T-helper 1 cell treated with Interleukin-12 subunit alpha and Interleukin-12 subunit beta and Interleukin-4 antibody, amounts not matched to agents 30 μg/mL and 1 μg/mL, for 36 hours (primary cell): ENCODE data around the gene POLR2E.
A peak's percentile ranks its signal among the peaks of the same experiment; 100 is the strongest.

ENCODE experiments used
- H3K27ac Mint-ChIP-seq: one replicate; pipeline ENCODE4 v1.8.0; 2021; ENCODE audit warnings: mild to moderate bottlenecking, mixed read lengths
- H3K27me3 Mint-ChIP-seq: one replicate; pipeline ENCODE4 v1.8.0; 2021; ENCODE audit warnings: low read depth, mixed read lengths
- H3K36me3 Mint-ChIP-seq: one replicate; pipeline ENCODE4 v1.8.0; 2021; ENCODE audit warnings: low read depth, mixed read lengths
- H3K4me1 Mint-ChIP-seq: one replicate; pipeline ENCODE4 v1.8.0; 2021; ENCODE audit warnings: low read depth, mixed read lengths
- H3K4me3 Mint-ChIP-seq: one replicate; pipeline ENCODE4 v1.8.0; 2021; ENCODE audit warnings: mild to moderate bottlenecking, moderate library complexity, mixed read lengths
- H3K9me3 Mint-ChIP-seq: one replicate; pipeline ENCODE4 v1.8.0; 2021; ENCODE audit warnings: mixed read lengths

The POLR2E gene

DNA sequence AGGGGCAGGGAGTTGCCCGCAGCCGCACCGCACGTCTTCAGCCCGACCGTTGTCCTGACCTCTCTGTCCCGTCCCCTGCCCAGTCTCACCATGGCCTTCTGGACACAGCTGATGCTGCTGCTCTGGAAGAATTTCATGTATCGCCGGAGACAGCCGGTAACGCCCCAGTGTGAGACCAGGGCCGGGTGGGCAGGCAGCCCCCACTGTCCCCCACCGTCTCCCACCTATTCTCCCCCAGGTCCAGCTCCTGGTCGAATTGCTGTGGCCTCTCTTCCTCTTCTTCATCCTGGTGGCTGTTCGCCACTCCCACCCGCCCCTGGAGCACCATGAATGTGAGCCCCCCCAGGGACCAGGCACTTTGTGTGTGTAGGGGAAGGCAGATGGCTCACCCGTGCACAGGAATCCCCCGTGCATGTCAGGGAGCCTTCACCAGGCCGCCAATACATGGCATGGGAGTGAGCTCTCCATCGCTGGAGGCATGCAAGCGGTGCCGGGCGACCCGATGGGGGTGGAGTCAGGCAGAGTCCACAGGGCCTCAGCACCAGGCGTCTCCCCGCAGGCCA lies 53.8 kb downstream of the POLR2E start:
- H3K9me3 Mint-ChIP-seq: no peaks in the 10 kb centered on the region
- peaks cover 31% of the 10 kb centered on the region for H3K36me3 Mint-ChIP-seq
- peak overlapping the region; percentile 89 for H3K27ac Mint-ChIP-seq
- H3K4me3 Mint-ChIP-seq: peak overlapping the region; percentile 99
- no peaks in the 10 kb centered on the region for H3K27me3 Mint-ChIP-seq
- peaks cover 39% of the 10 kb centered on the region for H3K4me1 Mint-ChIP-seq

DNA sequence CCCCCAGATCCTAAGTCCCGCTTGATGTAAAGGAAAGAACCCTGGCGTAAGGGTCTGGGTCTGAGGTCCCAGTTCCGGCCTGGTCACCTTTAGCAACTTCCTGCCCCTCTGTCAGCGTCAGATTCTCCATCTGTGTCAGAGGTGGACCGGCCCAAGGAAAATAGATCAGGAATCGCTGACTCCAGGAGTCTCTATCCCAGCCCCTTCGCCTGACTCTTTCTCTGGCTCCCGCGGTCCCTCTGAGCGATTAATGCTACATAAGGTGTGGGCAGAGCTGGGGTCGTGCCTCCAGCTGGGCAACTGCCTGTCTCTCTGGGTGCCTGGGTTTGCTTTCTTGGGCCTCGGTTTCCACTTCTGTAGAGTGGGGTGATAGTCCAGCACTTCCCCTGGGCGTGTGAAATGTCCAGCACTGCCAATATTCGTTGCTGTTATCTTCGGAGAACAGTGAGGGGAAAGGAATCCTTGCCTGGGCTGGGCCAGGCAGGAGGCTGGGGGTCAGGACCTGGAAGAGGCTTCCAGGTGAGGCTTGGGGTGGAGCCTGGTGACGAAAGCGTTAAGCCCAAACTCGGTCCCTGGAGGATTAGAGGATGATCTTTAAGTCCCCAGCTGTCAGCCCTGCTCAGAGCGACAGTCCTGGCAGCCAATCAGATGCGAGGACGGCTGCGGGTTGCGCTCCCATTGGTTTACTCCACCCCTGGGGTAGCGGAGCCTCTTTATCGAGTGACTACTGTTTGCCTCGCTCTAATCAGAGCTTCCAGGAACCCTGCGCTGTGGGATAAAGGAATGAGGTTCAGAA lies 54.5 kb downstream of the POLR2E start:
- peak overlapping the region; percentile 99 for H3K4me3 Mint-ChIP-seq
- H3K9me3 Mint-ChIP-seq: no peaks in the 10 kb centered on the region
- no peaks in the 10 kb centered on the region for H3K27me3 Mint-ChIP-seq
- peaks cover 37% of the 10 kb centered on the region for H3K36me3 Mint-ChIP-seq
- peak overlapping the region; percentile 89 for H3K27ac Mint-ChIP-seq
- H3K4me1 Mint-ChIP-seq: peaks cover 46% of the 10 kb centered on the region

DNA sequence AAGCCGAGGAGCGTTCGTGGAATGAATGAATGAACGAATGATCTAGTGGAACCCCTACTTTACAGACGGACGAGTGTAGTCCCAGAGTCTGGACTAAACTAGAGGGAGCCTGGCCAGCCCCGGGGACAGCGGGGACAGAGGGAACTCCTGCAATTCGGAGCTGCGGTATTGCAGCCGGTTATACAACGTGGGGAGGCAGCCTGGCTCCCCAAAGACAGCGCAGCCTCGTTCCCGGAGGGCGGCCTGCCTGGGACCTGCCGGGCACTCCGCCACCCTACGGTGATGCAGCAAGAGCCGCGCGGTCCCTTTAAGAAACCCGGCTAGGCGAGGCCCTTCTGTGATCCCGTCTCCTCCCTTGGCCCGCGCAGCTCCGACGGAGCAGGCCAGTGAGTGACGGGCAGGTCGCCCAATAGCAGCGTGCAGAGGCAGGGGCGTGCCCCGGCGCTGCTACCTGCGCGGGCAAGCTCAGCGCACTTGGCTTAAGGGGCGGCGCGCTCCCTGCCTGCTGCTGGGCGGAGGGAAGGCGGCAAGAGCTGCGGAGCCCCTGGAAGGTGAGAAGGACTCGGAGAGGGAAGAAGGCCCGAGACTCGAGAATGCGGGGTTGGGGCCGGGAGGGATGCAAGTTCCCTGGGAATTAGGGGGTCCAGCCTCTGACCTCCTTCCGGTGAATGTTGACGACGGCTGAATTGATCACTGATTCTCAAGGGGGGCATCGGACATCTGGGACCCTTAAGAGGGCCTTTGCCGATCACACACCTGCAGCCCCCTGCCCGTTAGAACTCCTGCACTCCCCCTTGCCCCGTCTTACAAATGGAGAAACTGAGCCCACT lies 55.3 kb downstream of the POLR2E start, which contains the start of gene ABCA7:
Gene ABCA7, plus strand, starts transcription at position 462 of the 830 bp plus-strand sequence. CDS start 1,255 bp downstream, outside the sequence.
- H3K4me1 Mint-ChIP-seq: peaks cover 48% of the 10 kb centered on the region
- H3K36me3 Mint-ChIP-seq: peaks cover 37% of the 10 kb centered on the region
- peak within 1 kb of the TSS; percentile 99 for H3K4me3 Mint-ChIP-seq
- H3K27ac Mint-ChIP-seq: peak within 1 kb of the TSS; percentile 89
- H3K27me3 Mint-ChIP-seq: no peaks in the 10 kb centered on the region
- no peaks in the 10 kb centered on the region for H3K9me3 Mint-ChIP-seq

DNA sequence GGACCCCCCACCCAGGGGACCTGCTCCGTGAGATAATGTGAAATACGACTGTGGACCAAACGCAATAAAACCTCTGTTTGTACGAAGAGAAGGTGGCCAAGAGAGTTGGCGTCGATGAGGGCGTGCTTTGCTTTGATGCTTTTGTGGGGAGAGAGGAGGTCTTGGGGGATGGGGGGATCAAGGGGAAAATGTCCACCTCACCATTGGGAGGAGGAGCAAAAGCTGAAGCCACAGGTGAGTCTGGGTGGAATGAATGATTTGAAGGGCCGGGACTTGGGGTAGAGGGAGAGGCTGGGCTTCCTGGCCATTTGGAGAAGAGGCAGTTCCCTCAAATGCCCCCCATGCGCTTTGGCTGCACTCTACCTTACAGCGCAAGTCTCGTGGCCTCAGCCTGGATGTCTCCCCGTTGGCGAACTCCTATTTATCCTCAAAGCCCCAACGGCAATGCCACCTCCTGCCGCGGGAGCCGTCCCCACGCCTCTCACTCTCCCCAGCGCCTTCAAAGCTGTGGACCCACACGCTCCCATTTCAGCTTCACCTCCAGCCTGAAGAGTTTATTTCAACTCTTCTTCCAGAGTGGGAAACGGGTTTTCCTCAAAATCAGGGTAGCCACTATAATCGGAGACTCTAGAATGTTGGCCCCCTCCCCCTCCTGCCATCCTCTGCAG lies 56.1 kb downstream of the POLR2E start:
- Mint-ChIP-seq H3K27ac (peak overlapping the region; percentile 89), H3K4me3 (peak overlapping the region; percentile 99), H3K9me3 (no peaks in the 10 kb centered on the region), H3K4me1 (peaks cover 48% of the 10 kb centered on the region), H3K36me3 (peaks cover 37% of the 10 kb centered on the region), H3K27me3 (no peaks in the 10 kb centered on the region)

DNA sequence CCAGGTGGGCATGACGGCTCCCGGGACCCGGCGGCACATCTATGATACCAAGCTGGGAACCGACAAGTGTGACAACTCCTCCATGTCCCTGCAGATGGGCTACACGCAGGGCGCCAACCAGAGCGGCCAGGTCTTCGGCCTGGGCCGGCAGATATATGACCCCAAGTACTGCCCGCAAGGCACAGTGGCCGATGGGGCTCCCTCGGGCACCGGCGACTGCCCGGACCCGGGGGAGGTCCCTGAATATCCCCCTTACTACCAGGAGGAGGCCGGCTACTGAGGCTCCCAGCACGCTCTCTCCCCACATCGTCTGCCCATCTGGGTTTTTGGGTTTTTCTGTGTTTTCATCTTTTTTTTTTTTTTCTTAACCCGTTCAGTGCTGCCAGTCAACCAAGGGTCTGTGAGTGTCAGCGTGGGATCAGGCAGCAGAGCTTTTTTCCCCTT lies 57.5 kb downstream of the POLR2E start:
- H3K27ac Mint-ChIP-seq: peak overlapping the region; percentile 89

More for the DNA sequence above, 57.5 kb downstream of the POLR2E start:
- Mint-ChIP-seq H3K4me1 (peaks cover 53% of the 10 kb centered on the region), H3K27me3 (no peaks in the 10 kb centered on the region), H3K36me3 (peaks cover 44% of the 10 kb centered on the region), H3K4me3 (peak overlapping the region; percentile 99), H3K9me3 (no peaks in the 10 kb centered on the region)
